Mesenteric fat pad (tissue), 1 donor: Measurements from ENCODE around the gene INTS12. TPM values are rescaled to one million over a fixed set of nuclear protein-coding genes. Genes with fewer than 3 reads are reported as not detected.
"Not testable (repeated sequence)": the region's sequence is repeated elsewhere in the genome, so short reads cannot be mapped to it uniquely, and the experiment has no call there.

Experiments used
- DNase-seq: peaks from one replicate; pipeline ENCODE4 v3.0.0-alpha.2; 2020; ENCODE audit warnings: low spot score
- long read RNA-seq: library from polyadenylated mRNA; unstranded; transcript quantifications from one replicate; pipeline ENCODE4 v2.0.0, GENCODE V29; 2020
- total RNA-seq: library from RNA; stranded (reverse); fragmentation: NEBNext Ultra II Directional; extraction: Animal tissue kit (Norgen Biotek cat#: 25700); gene quantifications from one replicate; pipeline ENCODE4 v1.2.1, GENCODE V29; 2021
- donor health status: DM: yes; HTN: yes; CAD: no.

The INTS12 gene
- total RNA-seq, result 15.9 TPM
- long read RNA-seq, transcript INTS12-206 (7 exons, 1,975 nt), result major isoform, 51 of 74 reads
- long read RNA-seq, partial matches to known transcripts, result 4 of 74 reads
- long read RNA-seq, other reads (novel, unspliced or antisense), result 15 of 74 reads

DNA sequence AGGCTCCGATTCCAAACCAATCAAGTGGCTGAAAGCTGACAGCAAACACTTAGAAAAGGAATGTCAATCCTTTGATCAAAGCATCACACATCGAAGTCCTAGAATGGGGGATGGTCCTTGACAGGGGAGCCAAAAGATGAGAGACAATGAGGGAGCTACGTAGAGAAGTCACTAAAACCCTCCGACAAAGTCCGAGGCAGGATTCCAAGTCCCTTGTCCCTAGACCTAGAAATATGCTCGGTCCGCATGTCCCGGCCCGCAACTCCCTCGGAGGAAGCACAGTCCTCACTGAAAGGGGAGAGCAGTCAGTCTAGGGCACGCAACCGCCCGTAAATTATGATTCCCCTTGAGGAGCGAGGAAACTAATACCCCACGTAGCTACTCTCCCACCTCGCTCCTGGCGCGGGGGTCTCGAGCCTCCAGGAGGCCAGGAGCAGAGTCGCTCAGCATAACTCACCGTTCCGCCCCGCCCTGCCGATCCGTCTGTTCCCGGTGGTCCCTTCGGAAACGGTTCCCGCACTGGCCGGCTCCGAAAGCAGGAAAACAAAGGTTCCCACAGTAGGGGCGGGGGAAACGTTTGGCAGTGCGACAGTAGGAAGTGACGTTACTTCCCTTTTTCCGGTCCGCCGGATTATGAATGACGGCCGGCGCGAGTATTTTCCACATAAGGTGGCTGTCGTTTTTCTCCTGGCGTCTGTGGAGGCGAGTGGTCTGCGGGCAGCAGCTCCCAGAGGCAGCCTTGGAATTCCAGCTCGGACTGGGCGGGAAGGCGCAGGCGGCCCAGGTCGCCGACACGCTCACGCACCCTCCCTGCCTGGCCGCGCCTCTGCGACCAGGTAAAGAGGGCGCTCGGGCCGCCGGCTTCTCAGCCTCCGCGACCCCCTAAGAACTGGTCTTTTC, at the start of gene INTS12, which contains the start of gene GSTCD:
TSS of gene INTS12 (minus strand) at position 509 of the 900 bp plus-strand sequence. CDS start 8,684 bp downstream, outside the sequence.
TSS of gene GSTCD (plus strand) at position 604 of the 900 bp plus-strand sequence. CDS start 8,830 bp downstream, outside the sequence.
- DNase-seq, result peak; percentile 94

GRCh38 chr4:105755375-105755774, 46.9 kb upstream of the INTS12 start:
- no peak for DNase-seq

DNA sequence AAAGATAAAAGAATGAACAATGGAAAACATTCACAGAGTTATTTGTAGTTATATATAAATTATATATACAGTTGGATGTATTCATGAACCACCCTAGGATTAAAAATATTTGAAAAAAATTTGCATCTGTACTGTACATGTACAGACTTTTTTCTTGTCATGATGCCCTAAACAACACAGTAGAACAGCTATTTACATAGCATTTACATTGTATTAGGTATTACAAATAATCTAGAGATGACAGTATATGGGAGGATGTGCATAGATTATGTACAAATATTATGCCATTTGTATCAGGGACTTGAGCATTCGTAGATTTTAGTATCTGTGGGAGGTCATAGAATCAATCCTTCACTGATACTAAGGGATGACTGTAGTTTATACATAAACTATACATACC, 44.9 kb upstream of the INTS12 start:
- DNase-seq, result no peak

GRCh38 chr4:105751718-105752299, 43.3 kb upstream of the INTS12 start:
- no peak for DNase-seq

DNA sequence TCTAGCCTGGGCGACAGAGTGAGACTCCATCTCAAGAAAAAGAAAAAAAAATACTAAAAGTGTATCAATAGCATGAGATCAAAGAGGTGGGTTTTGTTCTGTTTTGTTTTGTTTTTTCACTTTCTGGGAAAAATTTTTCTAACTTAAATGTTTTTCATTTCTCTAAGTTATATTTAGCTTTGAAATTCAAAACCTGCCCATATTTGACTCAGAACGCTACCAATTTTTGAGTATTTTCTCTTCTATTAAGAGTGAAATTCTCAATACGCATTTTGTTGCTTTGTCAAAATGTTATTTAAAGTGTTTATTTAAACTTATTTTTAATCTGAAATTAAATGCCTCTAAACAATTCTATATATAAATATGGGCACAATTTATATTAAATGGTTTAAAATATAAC, 39.7 kb upstream of the INTS12 start:
- no peak for DNase-seq

DNA sequence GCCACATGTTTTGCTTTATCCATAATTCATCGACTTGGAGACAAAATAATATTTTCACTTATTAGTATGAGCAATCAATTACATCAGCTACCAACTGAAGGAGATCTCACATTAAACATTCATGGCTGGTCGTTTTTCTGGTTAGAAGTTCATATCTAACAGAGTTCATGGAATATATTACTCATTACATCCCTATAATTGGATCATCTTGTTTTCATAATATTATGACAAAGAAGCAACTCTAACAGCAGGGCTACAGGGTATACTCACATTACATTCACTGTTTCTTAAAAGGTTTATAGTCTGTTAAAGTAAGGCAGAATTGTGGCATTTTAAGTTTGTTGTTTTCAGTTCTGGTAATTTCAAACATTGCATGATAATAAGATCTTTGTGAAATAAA, 33.1 kb upstream of the INTS12 start:
- DNase-seq, result no peak

DNA sequence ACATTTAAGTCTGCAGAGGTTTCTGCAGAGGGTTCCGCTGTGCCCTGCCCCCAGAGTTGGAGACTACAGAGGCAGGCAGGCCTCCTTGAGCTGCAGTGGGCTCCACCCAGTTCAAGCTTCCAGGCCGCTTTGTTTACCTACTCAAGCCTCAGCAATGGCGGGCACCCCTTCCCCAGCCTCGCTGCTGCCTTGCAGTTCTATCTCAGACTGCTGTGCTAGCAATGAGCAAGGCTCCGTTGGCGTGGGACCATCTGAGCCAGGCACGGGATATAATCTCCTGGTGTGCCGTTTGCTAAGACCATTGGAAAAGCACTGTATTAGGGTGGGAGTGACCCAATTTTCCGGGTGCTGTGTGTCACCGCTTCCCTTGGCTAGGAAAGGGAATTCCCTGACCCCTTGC, 26.7 kb upstream of the INTS12 start:
- DNase-seq, result not testable (repeated sequence)

DNA sequence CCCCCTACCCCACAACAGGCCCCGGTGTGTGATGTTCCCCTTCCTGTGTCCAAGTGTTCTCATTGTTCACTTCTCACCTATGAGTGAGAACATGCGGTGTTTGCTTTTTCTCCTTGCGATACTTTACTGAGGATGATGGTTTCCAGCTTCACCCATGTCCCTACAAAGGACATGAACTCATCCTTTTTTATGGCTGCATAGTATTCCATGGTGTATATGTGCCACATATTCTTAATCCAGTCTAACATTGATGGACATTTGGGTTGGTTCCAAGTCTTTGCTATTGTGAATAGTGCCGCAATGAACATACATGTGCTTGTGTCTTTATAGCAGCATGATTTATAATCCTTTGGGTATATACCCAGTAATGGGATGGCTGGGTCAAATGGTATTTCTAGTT, 21.4 kb upstream of the INTS12 start:
- not testable (repeated sequence) for DNase-seq

- DNase-seq, result no peak
Measured at GRCh38 chr4:105725623-105726022, 17.1 kb upstream of the INTS12 start.

- no peak for DNase-seq
Measured at GRCh38 chr4:105719204-105719603, 10.7 kb upstream of the INTS12 start.

DNA sequence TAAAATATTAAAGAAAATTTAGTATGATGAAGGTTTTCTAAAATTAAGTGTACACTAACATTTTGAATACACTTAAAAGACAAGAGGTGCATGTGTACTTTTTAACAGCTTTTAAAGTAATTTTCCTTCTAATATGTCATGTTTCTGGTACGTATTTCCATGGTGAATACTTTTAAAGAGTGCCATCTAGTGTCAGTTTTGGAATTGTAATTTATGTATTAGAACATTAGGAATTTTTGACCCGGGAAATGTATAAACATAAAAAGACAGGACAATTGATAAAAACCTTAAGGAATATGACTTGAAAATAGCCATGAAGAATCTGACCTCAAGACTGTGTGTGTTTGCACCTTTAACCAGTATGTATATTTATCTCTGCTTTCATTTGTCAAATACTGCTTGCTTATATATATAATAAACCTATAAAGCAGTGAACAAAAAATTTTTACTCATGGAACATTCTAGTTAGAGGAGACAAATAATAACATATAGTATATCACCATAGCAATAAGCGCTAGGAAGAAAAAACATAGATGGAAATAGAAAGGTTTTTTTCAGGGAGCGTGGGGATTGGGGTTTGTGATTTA, 7.3 kb upstream of the INTS12 start:
- no peak for DNase-seq

- DNase-seq, result no peak
Measured at GRCh38 chr4:105714932-105715331, 6.4 kb upstream of the INTS12 start.

- DNase-seq, result no peak
Measured at GRCh38 chr4:105714071-105714521, 5.6 kb upstream of the INTS12 start.

- no peak for DNase-seq
Measured at GRCh38 chr4:105712766-105713165, 4.3 kb upstream of the INTS12 start.

DNA sequence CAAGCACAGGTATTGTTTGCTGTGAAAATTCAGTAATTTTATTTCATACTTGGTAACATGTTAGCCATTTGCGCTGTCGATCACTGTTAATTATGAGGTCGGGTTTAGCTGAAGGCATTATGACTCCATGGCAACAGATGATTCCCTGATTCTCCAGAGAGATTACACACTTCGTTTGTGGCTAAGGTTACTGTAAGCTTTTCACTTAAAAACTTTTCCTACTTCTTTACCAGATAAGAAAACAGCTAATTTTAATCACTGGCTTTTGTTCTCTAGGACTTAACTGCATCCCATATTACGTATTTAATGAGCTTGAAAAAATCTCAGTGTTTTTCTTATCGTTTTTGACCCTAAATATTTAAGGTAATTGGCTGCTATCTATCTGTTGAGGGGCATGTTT, 2.2 kb upstream of the INTS12 start:
- DNase-seq, result no peak

- no peak for DNase-seq
Measured at GRCh38 chr4:105710012-105710600, 1.6 kb upstream of the INTS12 start.

GRCh38 chr4:105709081-105709450, 577 bp upstream of the INTS12 start:
- no peak for DNase-seq

GRCh38 chr4:105707782-105708180, 708 bp downstream of the INTS12 start:
- no peak for DNase-seq

DNA sequence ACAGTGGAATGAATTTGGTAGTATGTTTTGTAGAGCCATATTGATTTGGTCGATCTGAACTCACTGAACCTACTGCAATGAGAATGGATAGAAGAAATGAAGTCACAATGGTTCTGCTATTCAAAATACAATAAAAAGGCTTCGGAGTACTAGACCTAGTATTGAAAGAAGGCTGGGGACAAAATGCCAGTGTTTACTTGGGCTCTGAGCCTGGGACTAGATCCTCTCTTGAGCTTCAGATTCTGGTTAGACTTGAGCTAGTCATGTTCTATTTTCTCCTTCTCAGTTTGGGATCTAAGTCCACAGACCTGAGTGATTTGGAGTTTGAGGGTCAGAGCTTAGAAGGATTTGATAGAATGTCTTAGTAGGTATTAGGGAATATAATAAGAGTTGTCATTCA, 9.9 kb downstream of the INTS12 start:
- DNase-seq, result no peak

DNA sequence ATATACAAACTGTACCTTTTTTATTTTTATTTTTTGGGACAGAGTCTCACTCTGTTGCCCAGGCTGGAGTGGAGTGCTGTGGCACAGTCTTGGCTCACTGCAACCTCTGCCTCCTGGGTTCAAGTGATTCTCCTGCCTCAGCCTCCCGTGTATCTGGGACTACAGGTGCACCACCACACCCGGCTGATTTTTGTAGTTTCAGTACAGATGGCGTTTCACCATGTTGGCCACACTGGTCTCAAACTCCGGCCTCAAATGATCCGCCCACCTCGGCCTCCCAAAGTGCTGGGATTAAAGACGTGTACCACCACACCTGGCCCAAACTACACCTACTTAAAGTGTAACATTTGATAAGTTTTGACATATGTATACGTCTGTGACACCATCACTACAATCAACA, 12.7 kb downstream of the INTS12 start:
- DNase-seq, result not testable (repeated sequence)

- not testable (repeated sequence) for DNase-seq
Measured at GRCh38 chr4:105694812-105695211, 13.7 kb downstream of the INTS12 start.
